ENCODE results near the gene BBS9. TPM values are rescaled to one million over a fixed set of nuclear protein-coding genes. Genes with fewer than 3 reads are reported as not detected.

The BBS9 gene
- total RNA-seq, 1 donor from 2014 or later = 19.6 TPM

- Histone ChIP-seq H3K36me3 (no peaks in the 10 kb centered on the region), H3K9me3 (no peaks in the 10 kb centered on the region), H3K4me3 (no peak overlapping the region), H3K27ac (no peak overlapping the region), H3K4me1 (no peaks in the 10 kb centered on the region), H3K27me3 (no peaks in the 10 kb centered on the region)
- no peak for DNase-seq
- no peak for ATAC-seq
- TF ChIP-seq CTCF (IDR thresholded peaks at IDR 0.05) = no peak
- intact Hi-C loops (cut with DNase I) = no loop called here
These were observed 181.2 kb downstream of the BBS9 start for GRCh38 chr7:33310546-33310945.

- no peaks in the 10 kb centered on the region for H3K4me1 ChIP-seq
- H3K27ac ChIP-seq = no peak overlapping the region
- intact Hi-C loops (cut with DNase I) = no loop called here
- H3K36me3 ChIP-seq = no peaks in the 10 kb centered on the region
- H3K4me3 ChIP-seq = no peak overlapping the region
- DNase-seq (no peak), ATAC-seq (peak; percentile 59)
- H3K9me3 ChIP-seq = peaks cover 5% of the 10 kb centered on the region
- no peaks in the 10 kb centered on the region for H3K27me3 ChIP-seq
- TF ChIP-seq CTCF (IDR thresholded peaks at IDR 0.05) = no peak
These were observed 196.6 kb downstream of the BBS9 start for GRCh38 chr7:33325754-33326484.

- no peak overlapping the region for H3K27ac ChIP-seq
- no peaks in the 10 kb centered on the region for H3K27me3 ChIP-seq
- no peak overlapping the region for H3K4me3 ChIP-seq
- DNase-seq (peak; percentile 51), ATAC-seq (peak; percentile 86)
- peaks cover 5% of the 10 kb centered on the region for H3K9me3 ChIP-seq
- no peaks in the 10 kb centered on the region for H3K4me1 ChIP-seq
- no peak for TF ChIP-seq CTCF (IDR thresholded peaks at IDR 0.05)
- intact Hi-C loops (cut with DNase I) = no loop called here
- H3K36me3 ChIP-seq = no peaks in the 10 kb centered on the region
These were observed 197.1 kb downstream of the BBS9 start for GRCh38 chr7:33326485-33326848.

- DNase-seq = no peak
- Histone ChIP-seq H3K4me1 (no peaks in the 10 kb centered on the region), H3K36me3 (no peaks in the 10 kb centered on the region), H3K27me3 (no peaks in the 10 kb centered on the region), H3K9me3 (peaks cover 5% of the 10 kb centered on the region), H3K4me3 (no peak overlapping the region), H3K27ac (no peak overlapping the region)
- ATAC-seq = peak; percentile 41
- no peak for TF ChIP-seq CTCF (IDR thresholded peaks at IDR 0.05)
- intact Hi-C loops (cut with DNase I) = no loop called here
These were observed 198.1 kb downstream of the BBS9 start for GRCh38 chr7:33327427-33327826.

GRCh38 chr7:33334349-33334748, 205.0 kb downstream of the BBS9 start:
- H3K4me1 ChIP-seq = no peaks in the 10 kb centered on the region
- DNase-seq (no peak), ATAC-seq (no peak)
- intact Hi-C loops (cut with DNase I) = no loop called here
- no peaks in the 10 kb centered on the region for H3K9me3 ChIP-seq
- no peak overlapping the region for H3K4me3 ChIP-seq
- H3K36me3 ChIP-seq = no peaks in the 10 kb centered on the region
- H3K27me3 ChIP-seq = no peaks in the 10 kb centered on the region
- TF ChIP-seq CTCF (IDR thresholded peaks at IDR 0.05) = peak; percentile 20
- no peak overlapping the region for H3K27ac ChIP-seq

- no peaks in the 10 kb centered on the region for H3K9me3 ChIP-seq
- no peak for TF ChIP-seq CTCF (IDR thresholded peaks at IDR 0.05)
- H3K27me3 ChIP-seq = no peaks in the 10 kb centered on the region
- no peak for DNase-seq
- no peaks in the 10 kb centered on the region for H3K36me3 ChIP-seq
- no peak overlapping the region for H3K4me3 ChIP-seq
- ATAC-seq = no peak
- H3K4me1 ChIP-seq = no peaks in the 10 kb centered on the region
- no peak overlapping the region for H3K27ac ChIP-seq
- intact Hi-C loops (cut with DNase I) = no loop called here
These were observed 207.5 kb downstream of the BBS9 start for GRCh38 chr7:33336820-33337219.
